ENCODE results near the gene MATCAP1.

DNA sequence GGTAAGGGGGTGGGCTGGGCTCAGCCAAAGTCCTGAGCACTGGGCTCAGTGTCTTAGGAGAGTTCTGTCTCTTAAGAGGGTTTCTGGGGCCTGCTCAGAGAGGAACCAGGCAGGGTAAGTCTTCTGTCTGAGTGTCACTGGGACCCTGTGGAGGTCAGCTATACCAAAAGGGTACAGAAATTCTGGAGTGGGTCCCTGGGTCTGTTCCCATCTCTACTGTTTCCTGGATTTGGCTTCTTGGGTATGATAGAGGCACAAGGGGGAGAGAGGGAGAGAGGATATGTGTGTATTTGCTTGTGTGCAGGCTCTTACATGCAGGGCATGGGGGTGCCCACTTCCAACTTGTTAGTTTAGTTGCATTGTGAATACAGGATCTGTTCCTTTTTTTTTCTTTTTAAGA is 9.8 kb upstream of the MATCAP1 start:
- TF ChIP-seq, protein P1, sequence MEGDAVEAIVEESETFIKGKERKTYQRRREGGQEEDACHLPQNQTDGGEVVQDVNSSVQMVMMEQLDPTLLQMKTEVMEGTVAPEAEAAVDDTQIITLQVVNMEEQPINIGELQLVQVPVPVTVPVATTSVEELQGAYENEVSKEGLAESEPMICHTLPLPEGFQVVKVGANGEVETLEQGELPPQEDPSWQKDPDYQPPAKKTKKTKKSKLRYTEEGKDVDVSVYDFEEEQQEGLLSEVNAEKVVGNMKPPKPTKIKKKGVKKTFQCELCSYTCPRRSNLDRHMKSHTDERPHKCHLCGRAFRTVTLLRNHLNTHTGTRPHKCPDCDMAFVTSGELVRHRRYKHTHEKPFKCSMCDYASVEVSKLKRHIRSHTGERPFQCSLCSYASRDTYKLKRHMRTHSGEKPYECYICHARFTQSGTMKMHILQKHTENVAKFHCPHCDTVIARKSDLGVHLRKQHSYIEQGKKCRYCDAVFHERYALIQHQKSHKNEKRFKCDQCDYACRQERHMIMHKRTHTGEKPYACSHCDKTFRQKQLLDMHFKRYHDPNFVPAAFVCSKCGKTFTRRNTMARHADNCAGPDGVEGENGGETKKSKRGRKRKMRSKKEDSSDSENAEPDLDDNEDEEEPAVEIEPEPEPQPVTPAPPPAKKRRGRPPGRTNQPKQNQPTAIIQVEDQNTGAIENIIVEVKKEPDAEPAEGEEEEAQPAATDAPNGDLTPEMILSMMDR (IDR thresholded peaks at IDR 0.05; ENCODE audit: borderline replicate concordance, extremely low read depth, low read length, poor library complexity, severe bottlenecking) = no peak
- no peak for TF ChIP-seq EZH2 (IDR thresholded peaks at IDR 0.05; ENCODE audit: borderline replicate concordance, low read depth, low read length, severe bottlenecking)
